Fibroblast of skin of abdomen (primary cell): ENCODE results near the gene ACP7.
A peak's percentile ranks its signal among the peaks of the same experiment; 100 is the strongest.

Experiments
- DNase-seq: peaks from one replicate; pipeline ENCODE4 v3.0.0-alpha.2; 2013

The ACP7 gene

DNA sequence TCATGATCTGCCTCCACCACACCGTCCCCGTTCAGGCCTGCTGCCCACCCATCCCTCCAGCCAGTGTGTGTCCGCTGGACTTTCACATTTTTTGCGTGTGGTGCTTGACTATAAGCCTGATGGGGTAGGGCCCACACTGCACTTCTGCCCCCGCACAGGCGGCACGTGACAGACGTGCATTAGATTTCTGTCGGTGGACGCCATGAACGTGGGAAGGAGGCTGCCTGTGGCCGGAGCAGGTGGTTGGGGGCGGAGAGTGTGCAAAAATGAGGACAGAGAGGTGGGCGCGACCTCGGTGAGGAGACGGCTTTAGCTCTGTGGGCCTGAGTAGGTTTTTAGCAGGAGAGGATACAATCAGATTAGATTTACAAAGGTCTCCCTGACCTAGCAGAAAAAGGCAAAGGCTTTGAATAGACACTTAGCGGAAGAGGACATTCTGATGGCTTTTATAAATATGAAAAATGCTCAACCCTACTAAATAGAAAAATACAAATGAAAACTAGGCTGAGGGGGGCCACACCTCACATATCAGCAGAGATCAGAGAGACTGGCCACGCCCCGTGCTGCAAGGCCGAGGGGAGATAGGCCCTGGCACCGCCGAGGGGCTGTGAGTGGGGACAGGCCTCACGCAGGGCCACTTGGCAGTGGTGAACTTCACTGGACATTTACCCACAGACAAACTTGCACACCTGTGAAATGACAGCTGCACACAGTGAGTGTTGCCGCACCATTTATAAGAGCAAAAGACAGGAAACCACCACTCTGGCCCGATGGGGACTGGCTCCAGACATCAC, 66.8 kb downstream of the ACP7 start:
- no peak for DNase-seq

DNA sequence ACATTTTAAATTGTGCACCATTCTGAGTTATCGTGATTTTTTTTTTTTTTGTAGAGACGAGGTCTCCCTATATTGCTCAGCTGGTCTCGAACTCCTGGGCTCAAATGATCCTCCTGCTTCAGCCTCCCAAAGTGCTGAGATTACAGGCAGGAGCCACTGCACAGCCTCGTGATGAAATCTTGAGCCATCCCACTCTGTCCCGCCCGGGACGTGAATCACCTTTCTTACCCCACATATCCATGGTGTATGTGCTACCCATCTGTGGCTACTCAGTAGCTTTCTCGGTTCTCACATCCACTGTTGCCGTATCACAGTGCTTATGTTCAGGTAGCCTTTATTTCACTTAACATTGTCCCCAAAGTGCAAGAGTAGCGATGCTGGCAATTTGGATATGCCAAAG, 67.9 kb downstream of the ACP7 start:
- no peak for DNase-seq

DNA sequence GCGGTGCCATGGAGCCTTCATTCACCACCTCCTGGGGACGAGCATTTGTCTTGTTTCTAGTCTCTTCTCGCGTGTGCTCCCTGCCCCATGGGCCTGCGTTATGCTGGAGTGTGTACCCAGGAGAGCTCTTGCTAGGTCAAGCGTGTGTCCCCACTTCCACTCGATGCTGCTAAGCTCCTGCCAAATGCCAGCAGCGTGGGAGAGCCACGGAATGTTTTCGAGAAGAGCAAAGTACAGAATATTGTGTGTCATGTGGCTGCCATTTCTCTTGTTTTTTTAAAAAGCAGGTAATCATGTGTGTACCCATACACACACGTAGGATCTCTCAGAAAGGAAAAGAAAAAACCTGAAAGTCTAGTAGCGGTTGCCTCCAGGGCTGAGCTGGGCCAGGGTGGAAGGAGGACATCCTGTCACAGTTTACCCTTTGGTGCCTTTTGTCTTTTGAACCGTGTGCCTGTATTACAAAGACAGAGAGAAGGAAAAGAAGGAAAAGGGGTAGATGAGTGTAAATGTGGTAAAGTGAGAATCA, 70.0 kb downstream of the ACP7 start:
- no peak for DNase-seq

DNA sequence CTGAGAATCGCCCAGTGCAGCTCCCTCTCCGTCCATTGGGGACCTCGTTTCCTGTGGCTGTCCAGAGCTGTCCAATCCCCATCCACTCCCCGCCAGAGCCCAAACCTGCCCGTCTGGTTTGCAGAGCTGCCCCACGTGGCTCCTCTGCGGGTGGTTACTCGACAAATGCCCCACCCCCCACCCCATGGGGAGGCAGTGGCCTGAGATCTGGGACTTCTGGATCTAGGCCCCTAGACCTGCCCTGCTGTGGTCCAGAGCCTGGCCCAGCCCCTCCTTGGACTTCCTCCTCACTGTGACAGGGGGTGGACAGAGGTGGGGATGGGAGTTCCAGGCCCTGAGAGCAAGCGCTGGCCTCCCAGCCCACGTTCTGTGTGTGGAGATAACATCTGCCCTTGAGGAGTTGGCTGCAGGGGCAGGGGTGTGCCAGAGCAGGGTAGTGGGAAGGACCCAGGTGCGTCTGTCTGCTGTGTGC, 70.5 kb downstream of the ACP7 start:
- DNase-seq: no peak

DNA sequence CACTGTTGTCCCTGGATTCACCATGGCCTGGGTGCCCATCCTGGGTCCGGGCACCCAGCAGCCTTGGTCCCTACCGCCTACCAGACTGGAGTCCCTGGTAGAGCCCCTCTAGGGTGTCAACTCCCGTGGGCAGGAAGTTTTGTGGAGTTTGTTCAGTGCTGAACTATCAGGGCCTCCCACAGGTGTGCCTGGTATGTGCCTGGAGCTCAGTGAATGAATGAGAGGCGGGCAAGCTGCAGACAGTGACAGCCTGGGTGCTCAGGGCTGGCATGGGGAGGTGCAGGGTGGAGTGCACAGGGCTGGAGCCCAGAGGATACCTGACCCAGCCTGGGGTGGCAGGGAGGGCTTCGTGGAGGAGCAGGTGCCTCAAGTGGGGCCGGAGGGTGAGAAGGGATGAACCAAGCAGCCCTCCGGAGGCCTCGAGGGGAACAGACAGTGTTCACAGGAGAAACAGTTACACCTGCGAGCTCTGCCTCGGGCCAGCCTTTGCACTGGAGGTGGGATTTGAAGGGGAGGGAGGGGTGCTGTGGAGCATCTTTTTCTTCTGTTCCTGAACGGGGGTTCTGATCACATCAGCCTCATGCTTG, 71.0 kb downstream of the ACP7 start:
- DNase-seq: no peak

DNA sequence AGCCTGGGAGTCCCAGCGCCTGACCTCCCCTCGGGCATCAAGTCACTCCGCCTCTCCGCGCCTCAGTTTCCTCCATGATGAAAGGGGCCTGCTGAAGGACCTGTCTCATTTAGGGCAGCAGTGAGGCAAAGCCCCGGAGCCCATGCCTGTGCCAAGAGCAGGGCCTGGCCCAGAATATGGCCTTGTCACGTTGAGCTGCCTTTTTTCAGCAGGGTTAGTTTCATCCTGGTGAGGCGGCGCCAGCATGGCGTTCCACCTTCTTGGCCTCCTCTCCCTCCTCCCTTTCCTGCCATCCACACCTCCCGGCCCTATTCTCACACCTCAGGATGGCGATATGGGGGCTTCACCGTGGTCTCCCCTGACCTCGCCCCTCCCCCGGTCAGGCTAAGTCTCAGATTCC, 71.6 kb downstream of the ACP7 start:
- no peak for DNase-seq

DNA sequence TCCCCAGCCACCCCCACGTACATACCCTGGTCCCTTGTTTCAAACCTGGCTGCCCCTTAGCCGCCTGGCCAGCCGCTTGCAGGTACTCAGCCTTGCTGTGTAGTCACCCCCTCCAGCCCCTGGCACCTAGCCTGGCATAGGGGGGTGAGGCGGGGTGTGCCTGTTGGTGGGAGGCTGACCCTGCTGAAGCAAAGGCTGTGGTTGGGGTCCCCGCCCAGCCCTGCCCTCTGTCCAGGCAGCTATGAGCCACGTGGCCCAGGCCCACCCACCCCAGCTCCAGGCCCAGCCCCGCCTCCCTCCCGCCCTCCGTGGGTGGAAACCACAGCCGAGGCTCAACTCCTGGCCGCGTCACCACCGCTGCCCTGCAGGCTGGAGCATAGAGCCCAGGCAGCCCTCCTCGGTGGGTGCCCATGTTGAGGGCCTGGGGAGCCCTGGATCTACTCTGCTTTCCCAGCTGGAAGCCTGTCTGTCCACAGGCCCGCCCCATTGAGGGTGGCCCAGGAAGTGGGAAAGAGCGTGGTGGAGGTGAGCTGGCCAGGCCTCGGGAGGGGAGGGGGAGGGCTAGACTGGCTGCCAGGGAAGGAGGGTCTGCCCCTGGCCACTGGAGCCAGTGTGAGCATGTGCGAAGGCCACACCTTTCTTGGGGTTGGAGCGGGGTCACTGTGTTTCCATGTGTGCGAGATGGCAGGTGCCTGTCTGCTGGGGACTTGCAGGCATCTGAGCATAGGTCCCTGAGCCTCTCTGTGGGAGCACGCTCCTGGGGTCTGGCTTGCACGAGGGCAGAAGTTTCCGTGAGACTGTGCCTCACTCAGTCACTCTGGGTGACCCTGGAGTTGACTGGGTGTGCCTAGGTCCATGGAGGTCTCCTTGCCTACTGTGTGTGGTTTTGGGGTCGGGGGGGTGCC, 72.4 kb downstream of the ACP7 start:
- peak; percentile 12 for DNase-seq

DNA sequence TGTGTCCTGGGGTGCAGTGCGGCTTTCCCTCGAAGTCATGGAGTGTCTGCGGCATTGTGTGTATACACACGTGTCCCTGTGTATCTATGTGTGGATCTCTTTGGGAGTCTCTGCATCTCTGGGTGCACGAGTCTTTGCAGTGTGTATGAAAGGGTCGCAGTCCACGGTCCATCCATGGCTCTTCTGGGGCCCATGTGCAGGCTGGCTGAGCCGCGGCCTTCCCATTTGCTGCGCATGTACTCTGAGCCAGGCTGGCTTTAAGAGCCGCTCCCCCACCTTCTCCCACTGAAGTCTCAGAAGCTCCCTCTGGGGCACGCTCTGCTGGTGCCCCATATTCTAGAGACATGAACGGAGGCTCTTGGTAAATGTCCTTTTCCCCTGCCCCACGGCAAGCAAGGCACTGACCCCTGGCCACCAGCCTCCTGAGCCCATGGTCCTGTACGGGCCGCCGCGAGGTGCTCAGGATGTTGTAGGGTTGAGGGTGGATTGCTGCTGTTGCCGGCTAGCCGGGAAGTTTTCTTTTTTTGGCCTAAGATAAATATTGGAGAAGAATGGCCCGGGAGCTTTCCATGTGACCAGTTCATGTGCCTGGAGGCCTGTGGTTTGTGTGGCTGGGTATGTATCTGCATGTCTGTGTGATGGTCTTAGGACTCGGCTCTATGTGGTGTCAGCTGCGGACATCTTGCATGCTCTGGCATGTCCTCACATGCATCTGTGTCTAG, 73.3 kb downstream of the ACP7 start:
- no peak for DNase-seq

DNA sequence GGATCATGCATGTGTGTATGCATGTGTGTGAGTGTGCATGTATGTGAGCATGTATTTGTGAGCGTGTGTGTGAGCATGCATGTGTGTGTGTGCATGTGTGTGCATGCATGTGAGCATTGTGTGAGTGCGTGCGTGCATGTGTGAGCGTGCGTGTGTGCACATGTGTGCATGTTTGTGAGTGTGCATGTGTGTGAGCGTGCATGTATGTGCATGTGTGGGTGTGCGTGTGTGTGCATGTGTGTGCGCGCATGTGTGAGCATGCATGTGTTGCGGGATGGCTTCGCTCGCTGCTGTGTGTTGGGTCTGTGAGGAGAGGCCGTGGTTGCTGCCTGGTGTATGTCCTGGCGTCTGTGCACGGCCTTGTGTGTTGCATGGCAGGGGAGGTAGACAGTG, 73.8 kb downstream of the ACP7 start:
- no peak for DNase-seq

DNA sequence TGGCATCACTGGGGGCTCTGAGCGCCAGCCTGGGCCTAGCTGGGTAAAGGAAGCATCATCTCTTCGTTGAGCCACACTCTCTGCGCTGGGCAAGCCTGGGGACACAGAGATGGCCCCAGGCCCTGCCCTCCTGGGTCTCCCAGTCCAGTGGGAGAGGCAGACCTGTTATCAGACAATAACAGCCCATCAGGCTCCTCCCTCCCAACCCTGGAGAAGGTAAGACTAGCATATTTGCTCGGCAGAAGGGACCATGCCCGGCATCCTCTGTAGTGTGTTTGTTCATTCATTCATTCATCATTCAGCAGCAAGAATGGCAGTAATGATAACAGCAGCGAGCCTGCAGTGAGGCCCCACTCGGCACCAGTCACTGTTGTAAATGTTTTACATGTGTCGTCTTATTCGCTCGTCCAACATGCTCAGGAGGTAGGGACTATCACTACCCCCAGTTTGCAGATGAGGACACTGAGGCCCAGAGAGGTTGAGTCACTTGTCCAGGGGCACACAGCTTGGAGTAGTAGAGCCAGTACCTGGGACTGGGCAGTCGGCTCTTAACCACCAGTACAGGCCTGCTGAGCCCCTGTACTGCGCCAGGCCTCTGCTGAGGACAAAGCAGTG, 74.6 kb downstream of the ACP7 start:
- no peak for DNase-seq

DNA sequence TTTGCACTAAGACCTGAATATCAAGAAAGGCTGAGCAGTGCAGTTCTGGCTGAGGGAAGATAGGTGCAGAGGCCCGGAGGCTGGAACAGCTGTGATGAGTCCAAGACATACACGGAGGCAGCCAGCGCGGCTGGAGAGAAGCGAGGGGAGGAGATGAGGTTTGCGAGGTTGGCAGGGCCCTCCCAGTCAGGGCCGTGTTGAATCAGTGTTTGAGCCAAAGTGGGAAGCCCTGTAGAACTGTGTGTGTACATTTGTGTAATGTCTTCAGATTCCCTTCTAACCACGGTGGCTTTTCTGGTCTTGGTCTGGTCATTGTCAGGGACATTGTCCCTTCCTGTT, 76.3 kb downstream of the ACP7 start:
- DNase-seq: peak; percentile 39
